Measurements from ENCODE around the gene LRP8.

Gene LRP8

DNA sequence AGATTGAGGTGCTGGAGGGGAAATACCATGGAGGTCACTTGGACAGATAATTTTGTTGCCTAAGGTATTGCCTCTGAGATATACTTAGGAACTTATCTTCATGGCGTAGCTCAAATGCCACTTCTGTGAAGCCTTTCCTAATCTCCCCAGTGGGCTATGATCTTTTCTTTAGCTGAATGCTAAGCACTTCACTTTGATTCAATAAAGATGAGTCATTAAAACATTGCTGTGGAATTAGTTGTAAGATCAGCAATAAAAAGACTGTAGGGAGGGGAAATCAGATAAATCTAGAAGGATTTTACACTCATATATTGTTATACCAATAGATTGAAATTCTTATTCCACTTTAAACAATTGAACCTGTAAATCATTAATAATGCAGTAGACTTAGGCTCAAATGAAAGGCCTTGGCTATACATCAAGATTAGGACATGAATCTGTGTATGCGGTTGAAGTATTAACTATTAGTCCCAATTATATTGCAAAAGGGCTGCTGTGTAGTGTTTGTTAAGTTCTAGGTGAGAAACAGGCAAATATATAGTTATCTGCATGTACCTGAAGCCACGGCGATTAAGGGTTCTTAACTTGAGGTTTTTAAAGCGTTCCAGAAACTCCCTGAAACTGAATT is 70.3 kb downstream of the LRP8 start:
- DNase-seq, result no peak

GRCh38 chr1:53256511-53257453 is 71.1 kb downstream of the LRP8 start:
- DNase-seq, result no peak

GRCh38 chr1:53255031-53255430 is 72.8 kb downstream of the LRP8 start:
- DNase-seq, result no peak

GRCh38 chr1:53254011-53254640 is 73.7 kb downstream of the LRP8 start:
- no peak for DNase-seq

GRCh38 chr1:53250325-53250724 is 77.5 kb downstream of the LRP8 start:
- no peak for DNase-seq

GRCh38 chr1:53249706-53250105 is 78.2 kb downstream of the LRP8 start:
- no peak for DNase-seq

GRCh38 chr1:53246261-53247134 is 81.4 kb downstream of the LRP8 start:
- no peak for DNase-seq

- DNase-seq, result no peak
Measured at GRCh38 chr1:53244141-53244540, 83.7 kb downstream of the LRP8 start.

GRCh38 chr1:53242381-53242780 is 85.5 kb downstream of the LRP8 start:
- DNase-seq, result no peak

DNA sequence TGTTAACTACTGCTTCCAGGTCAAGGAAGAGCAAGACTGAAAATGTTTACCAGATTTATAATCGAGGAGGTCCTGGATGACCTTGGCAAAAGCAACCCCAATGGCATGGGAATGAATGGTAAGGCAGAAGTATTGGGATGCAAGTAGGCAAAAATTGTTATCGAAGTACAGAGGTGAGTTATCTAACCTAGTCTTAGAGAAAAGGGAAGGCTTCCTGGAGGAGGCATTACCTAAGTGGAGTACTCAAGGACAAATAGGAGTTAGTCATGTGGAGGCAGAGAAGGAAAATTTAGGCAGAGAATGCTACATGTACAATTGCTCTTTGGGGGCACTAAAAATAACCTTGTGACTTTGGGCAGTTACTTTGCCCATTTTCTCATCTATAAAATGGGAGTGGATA is 86.0 kb downstream of the LRP8 start:
- no peak for DNase-seq

- peak; percentile 84 to 98 (median 92) for DNase-seq
Measured at GRCh38 chr1:53238197-53239155, 89.4 kb downstream of the LRP8 start, which contains the start of gene MAGOH. Gene MAGOH (minus strand): TSS chr1:53238518. CDS start chr1:53238448, 70 bp downstream.

DNA sequence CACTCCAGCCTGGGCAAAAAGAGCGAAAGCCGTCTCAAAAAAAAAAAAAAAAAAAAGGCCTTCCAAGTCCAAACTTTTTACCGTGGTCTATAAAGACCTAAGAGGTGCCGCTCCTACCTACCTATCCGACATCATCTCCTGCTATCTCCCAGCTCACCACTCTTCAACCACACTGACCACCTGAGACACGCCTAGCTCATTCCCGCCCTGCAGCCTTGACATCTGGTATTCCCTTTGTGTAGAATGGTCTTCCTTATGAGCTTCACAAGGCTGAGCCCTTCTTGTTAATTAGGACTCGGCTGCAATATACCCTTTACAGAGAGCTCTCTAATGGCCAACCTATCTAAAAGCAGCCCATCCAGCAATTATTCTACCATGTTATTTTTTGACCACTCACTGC is 90.2 kb downstream of the LRP8 start:
- DNase-seq, result no peak

DNA sequence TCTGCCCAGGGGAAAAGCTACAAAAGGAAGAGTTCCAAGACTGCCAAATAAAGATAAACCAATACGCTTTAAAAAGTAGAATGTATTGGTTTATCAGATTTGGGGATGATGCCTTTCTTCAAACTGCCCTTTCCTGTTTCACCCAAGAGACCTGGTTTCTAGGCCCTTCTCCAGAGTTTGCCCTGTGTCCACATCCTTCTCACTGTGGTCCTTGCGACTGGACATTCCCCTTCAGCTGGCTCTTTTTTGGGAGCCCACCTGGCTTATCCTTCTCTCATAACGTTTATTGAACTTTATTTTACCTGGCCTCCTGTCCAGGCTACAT is 106.9 kb downstream of the LRP8 start:
- no peak for DNase-seq

DNA sequence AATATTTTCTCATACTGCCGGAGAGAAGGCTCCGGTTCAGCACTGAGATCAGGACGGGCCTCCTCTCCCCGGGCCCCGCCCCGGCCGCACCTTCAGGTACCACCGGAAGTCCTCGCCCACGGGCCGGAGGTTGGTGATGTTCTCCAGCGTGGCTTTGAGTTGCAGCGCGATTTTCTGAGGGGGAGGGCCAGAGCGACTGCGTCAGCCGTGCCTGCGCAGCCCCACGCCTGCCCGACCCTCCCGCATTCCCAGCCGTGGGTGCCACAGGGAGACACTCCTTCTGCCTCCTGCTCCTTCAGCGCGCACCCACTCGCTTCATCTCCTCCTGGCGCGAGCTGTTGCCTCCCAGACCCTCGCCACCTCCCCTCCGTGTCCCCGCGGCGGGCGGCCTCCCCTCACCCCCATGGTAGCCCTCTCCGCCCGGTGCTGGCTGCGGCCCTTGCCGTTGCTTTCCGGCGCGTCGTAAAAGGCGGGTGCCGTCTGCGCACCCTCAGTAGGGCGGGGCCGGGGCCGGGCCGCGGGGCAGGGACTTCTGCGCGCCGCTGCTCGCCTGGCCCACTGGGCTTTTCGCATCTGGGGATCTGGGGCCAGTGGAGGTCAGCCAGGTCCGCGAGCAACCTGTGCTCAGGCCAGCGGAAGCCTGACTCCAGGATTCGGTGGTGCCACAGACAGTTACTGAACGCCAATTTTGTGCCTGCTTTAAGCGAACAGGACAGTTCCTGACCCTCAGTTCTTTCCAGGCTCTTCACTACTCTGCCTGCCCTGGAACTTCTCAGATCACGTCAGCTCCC is 107.5 kb downstream of the LRP8 start, which contains the start of gene CZIB:
CZIB (minus strand) TSS at position 464 of the 791 bp plus-strand sequence; CDS start at position 405, 59 bp downstream.
- DNase-seq, result peak; percentile 78 to 97 (median 88)

DNA sequence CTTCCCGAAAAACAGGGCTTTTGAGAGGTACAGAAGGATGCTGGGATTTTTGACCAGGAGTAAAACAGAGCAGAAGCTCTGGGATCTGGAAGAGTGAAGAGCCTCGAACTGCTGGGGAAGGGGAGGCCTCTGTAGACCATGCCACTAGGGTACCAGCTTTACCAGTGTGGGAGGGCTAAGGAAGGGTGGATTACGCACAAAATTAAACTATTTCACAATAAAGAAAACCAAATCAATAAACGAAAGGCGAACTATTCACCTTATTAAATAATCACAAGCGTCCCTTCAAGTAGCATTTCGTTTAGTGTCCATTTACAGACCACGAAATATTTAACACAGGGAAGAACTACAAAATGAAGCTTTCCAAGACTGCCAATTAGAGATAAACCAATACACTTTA is 108.2 kb downstream of the LRP8 start:
- DNase-seq, result no peak

GRCh38 chr1:53218201-53218600 is 109.7 kb downstream of the LRP8 start:
- DNase-seq, result no peak

GRCh38 chr1:53214376-53214940 is 113.4 kb downstream of the LRP8 start:
- no peak for DNase-seq

GRCh38 chr1:53210954-53211353 is 116.9 kb downstream of the LRP8 start:
- DNase-seq, result no peak

DNA sequence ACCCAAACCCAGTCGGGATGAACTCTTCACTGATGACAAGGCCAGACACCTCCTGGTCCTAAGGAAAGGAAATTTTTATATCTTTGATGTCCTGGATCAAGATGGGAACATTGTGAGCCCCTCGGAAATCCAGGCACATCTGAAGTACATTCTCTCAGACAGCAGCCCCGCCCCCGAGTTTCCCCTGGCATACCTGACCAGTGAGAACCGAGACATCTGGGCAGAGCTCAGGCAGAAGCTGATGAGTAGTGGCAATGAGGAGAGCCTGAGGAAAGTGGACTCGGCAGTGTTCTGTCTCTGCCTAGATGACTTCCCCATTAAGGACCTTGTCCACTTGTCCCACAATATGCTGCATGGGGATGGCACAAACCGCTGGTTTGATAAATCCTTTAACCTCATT is 117.5 kb downstream of the LRP8 start:
- no peak for DNase-seq

DNA sequence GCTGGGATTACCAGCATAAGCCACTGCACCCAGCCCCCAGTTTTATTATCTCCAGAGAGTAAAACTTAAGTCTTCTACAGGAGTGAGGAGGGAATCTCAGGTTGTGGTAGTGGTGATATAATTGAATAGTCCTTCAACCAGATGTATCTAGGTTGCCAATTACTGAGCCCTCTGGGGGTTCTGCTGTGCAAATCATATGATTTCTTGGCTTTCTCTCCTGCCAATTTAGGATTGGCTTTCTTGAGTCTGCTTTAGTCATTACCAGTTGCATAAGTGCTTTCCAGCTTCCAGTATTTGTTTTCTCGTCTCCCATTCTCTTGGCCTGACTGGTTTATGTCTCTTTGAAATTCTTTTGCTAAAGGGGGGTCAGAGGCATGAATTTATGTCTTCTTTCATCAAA is 120.1 kb downstream of the LRP8 start:
- DNase-seq, result no peak
